CD1c-positive myeloid dendritic cell (primary cell): ENCODE results near the gene THAP12.

Experiments used
- DNase-seq: peaks from one replicate; pipeline ENCODE4 v3.0.0-alpha.2; 2016; ENCODE audit errors: extremely low spot score

Gene THAP12

DNA sequence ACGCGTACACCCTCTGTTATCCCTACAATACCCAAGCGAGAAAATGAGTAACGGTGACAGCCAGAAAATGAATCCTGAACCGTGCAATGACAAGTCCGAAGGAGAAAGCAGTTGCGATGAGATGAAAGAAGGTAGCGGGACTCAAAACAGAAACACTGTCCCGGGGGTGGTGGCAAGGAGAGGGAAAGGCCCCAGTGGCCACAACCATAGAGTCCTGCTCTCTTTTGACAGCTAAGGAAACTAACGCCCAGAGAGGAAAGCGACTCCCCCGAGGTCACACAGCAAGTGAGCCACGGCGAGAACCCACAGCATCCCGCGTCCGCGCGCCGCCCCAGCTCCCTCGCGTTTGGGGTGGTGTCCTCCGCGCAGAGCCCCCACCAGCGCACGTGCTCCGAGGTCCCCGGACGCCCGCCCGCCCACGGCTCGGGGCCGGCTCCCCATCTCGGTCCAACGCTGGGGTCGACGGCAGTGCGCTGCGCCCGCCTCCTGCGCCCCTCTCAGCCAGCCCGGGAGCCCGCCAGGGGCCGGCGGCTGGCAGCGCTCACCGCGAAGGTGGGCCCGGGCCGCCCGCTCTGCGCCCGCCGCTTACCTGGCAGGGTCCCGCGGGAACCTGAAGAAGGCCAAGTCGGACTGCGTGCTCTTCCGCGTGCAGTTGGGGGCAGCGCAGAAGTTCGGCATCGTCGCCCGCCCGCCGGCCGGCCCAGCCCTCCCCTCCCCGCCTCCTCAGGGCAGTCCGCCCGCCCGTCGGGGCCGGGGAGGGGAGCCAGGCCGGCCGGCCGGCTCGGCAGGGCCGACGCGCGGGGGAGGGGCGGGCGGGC, 564 bp downstream of the THAP12 start:
- DNase-seq, result peak; percentile 43

DNA sequence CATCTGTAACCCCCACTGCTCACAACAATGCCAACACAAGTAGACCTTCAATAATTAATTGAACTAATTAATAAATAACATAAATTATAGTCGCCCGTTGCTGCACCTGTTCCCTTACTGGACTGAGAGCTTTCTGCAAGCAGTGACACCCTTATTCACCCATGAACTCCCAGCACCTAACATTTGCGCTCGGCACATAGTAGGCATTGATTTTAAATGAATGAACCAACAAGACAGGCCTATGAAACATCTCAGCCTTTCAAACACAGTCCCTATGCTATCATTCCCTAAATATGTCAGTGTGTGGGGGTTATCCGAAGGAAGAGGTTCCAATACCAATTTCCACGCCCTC, 1.1 kb downstream of the THAP12 start:
- DNase-seq, result no peak

DNA sequence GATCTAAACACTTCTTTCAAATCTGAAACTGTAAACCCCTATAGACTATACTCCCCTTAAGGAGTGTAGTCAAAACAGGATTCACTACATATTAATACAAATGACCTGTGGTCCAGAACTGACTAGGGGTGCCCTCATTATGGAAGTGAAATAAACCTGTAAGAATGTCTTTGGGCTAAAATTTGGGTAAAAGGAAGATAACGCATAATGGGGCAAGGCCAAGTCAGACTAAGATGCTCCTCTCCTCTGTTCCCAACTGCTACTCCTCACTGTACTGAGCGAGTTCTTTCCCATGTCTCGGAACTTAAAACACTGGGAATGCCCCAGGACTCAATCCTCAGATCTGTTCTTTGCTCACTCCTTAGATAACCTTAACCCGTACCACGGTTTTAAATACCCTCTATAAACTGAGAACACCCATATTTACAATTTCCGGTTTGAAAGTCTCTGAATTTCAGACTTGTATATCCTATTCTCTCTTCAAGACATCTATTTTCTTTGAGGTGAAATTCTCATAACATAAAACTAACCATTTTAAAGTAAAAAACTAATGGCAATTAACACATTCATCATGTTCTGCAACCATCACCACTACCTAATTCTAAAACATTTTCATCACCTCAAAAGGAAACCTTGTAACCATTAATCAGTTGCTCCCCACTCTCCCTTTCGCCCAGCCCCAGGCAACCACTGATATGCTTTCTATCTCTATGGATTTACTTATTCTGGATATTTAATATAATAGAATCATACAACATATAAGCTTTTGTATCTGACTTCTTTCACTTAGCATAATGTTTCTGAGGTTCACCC, 4.0 kb downstream of the THAP12 start:
- no peak for DNase-seq

DNA sequence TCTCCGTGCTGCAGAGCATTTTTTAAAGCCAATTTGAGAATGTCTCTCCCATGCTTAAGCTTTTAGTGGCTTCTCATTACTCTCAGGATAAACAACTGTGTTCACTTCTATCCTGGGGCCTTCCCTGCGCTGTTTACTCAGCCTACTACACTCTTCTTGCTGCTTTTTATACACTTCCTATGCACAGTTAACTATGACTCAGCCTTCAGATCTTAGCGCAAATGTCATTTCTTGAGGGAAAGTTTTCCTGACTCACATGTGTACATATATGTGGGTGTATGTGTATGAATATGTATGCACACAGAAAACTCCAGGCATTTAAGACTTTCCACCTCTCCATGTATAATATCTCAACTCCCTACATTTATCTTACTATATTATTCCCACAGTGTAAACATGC, 9.8 kb downstream of the THAP12 start:
- DNase-seq, result peak; percentile 72

DNA sequence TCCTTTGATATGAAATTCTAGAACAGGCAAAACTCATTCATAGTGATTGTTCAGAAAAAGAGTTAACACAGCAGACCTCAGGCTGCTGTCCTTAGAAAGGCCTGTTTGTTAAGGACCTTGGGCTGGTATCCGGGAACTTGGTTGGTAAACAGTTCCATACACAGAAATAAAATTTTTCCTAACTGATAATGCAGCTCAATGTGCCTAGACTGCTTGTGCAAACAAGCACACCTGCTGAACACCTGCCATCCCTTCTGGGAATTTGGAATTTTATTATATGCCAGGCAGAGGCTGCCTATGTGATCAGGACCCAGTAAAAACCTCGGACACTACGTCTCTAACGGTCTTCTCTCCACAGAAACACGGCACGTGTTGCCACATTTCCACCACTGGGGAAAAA, 11.5 kb downstream of the THAP12 start:
- DNase-seq, result no peak

DNA sequence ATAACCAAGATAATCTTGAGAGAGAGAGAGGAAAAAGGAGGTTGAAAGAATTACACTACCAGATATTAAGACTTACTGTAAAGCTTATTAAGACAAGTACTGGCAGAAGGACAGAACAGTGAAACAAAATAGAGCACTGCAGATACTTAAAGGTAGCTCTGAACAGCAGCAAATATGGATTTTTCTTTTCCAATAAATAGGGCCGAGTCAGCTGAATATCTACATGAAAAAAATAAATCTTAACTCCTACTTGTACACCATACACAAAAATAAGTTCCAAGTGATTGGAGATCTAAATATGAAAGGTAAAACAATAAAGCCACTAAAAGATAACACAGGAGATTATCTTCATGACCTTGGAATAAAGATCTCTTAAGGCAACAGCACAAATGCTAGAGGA, 12.4 kb downstream of the THAP12 start:
- DNase-seq, result no peak

DNA sequence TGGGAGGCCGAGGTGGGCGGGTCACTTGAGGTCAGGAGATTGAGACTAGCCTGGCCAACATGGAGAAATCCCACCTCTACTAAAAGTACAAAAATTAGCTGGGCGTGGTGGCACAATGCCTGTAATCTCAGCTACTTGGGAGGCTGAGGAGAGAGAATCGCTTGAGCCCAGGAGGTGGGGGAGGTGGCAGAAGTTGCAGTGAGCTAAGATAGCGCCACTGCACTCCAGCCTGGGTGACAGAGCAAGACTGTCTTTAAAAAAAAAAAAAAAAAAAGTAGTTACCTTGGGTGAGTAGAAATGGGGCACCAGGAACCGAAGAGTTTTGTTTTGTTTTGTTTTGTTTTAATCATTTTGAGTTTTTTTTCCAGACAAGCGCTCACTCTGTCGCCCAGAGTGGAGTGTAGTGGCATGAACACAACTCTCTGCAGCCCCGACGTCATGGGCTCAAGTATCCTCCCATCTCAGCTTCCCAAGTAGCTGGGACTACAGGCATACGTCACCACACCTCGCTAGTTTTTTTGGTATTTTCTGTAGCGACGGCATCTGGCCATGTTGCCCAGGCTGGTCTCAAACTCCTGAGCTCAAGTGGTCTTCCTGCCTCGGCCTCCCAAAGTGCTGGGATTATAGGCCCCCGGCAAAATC, 15.8 kb downstream of the THAP12 start:
- no peak for DNase-seq

DNA sequence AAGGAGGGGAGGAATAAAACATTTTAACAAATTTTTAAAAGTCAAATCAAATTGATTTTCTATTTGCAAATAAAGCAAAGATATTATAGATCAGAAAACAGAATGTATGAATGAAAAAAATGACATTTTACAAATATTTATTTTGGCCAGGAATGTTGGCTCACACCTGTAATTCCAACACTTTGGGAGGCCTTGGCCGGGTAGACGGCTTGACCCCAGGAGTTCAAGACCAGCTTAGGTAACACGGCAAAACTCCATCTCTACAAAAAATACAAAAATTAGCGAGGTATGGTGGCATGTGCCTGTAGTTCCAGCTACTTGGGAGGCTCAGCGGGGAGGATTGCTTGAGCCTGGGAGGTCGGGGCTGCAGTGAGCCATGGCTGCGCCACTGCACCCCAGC, 18.2 kb downstream of the THAP12 start:
- DNase-seq, result no peak

DNA sequence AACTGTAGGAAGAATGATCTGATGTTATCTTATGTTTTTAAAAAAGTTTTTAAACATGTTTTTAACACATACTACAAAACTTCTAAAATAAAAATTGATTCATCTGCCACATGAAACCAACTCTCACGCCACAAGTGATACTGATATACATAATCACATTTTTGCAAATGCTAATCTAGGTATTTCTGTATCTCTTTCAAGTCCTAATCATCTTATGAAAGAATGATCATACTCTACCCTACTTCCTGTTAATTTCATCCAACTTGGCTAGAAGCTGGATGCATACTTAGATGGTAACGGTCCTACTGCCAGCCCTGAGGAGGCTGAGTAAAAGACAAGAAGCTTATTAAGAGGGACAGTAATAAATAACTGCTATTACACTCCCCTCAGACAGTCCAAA, 19.2 kb downstream of the THAP12 start:
- no peak for DNase-seq

DNA sequence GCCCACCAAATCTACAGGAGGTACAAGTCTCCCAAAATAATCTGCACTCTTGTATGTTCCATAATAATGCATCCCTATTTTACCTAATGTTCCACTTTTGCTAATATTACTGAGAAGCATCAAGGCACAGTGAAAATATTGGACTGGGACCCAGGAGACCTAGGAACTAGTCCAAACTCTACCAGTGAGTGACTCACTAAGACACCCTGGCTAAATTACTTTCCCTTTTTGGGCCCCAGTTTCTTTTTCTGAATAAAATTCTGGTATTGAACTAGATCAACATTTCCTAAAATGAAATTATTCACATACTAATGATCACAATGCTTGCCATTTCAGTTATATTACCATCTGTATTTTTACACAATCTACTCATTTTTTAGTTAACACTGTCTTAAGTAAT, 19.6 kb downstream of the THAP12 start:
- DNase-seq, result no peak

DNA sequence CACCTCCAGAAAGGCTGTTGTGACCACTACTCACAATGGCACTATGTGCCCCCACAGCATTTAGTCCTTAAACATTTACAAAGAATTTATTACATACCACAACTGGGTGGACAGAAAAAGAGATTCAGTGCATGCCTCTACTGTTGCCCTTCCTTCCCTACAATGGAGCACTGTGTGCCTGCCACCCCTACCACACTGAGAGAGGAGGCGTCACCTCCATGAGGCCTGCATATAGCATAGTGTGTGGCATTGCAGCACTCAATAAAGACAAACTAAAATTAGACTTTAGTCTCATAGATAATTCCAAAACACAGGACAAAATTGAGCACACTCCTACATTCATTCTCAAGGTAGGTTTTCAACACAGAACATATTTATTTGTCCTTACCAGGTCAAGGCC, 25.8 kb downstream of the THAP12 start:
- DNase-seq, result no peak

DNA sequence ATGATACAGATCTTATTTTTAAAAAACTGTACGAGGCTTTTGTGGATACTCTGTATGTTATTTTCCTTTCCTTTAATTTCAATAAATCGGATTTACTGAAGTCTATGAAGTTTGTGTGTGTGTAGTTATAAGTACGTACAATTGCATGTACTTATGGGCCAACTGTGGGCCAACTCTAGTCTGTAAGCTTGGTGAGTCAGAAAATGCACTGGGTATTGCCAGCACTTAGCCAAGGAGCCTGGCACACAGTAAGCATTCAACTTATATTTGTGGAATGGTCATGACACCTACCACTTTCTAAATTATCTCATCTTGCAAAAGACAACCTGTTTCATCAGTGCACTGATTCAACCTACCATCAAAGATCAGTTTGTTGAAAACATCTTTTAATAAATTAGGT, 32.6 kb downstream of the THAP12 start:
- DNase-seq, result no peak

DNA sequence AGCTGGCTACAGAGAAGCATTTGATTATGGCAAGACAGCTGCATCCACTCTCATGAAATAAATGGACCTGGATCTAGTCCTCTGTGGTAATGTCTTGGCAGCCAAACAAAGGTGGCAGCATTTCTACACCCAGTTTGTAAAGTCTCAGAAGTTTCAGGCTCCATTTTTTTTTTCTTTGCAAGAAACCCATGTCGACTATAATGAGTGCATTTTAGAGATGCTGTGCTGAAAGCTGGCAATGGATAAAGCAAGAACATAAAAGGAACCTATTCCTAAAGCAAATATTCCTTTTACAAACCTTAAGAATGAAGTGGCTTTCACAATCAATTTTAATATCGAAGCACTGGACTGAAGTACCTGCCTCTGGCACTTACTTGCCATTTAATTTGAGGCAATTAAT, 33.5 kb downstream of the THAP12 start:
- DNase-seq, result no peak

DNA sequence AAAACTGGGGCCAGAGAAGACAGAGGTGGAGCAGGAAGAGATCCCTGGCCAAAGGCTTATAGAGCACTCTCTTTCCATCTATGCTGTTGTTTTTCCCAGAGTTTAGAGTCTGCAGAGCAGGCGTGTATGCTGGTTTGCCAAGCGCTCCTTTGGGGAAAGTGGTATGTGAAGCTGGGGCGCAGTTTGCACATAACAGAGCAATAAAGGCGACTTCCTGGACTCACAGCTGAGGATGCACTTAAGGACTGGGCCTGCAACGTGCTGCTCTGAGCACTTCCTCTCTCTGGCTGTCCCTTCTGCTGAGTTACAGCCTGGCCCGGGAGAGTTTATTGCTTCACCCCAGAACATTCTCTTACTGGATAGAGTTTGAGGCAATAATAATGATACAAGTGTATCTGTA, 41.7 kb downstream of the THAP12 start:
- DNase-seq, result peak; percentile 68

DNA sequence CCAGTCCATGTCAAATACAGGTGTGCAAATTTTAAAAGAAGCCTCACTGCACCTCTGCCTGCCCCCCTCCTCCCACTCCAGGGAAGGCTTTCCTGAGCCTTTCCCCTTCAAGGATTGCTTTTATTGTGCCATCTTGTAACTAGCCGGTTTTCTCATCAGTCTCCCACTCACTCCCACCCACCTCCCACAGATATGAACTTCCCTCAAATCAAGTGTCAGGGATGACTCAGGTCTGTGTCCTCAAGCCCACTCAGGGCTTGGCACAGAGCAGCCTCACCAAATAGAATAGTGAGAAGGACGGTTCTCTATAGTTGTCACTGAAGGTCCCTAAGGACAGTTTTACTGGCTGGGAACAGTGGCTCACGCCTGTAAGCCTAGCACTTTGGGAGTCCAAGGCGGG, 43.0 kb downstream of the THAP12 start:
- peak; percentile 75 for DNase-seq

DNA sequence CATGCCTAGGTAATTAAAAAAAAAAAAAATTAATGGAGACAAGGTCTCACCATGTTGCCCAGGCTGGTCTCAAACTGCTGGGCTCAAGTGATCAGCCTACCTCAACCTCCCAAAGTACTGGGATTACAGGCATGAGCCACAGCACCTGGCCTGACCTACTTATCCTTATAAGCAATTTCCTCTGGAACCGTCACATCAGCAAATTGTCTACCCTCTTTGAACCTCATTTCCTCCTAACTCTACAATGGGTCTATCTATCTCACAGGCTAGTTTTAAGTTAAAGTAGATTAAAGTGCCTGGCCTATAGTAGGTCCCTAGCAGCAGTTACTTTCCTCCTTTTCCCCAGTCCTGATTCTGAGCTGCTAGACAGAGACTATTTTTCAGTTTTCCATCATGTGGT, 43.5 kb downstream of the THAP12 start:
- DNase-seq, result peak; percentile 8

DNA sequence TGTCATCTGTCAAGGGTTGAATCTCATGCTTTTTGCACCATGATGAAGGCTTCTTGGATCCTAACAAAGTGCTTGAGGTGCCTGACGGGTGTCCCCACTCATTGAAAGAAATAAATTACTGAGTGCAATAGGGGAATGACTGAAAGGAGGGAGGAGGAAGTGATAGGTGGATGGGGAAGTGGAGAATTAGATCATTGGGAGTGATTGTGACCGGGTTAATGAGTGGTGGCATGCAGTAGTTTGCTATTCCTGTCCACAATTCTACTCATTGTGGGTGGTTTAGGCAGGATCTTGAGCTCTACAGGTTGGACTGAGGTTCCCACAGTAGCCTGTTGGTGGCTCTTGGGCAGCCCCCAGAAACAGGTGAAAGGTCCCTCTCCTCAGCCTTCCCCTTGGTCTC, 44.3 kb downstream of the THAP12 start:
- DNase-seq, result peak; percentile 43

DNA sequence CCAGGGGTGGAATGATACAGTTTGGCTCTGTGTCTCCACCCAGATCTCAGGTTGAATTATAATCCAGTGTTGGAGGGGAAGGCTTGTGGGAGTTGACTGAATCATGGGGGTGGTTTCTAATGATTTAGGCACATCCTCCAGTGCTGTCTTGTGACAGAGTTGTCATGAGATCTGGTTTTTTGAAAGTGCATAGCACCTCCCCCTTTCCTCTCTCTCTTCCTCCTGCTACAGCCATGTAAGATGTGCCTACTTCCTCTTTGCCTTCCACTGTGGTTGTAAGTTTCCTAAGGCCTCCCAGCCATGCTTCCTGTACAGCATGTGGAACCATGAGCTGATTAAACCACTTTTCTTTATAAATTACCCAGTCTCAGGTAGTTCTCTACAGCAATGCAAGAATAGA, 45.1 kb downstream of the THAP12 start:
- DNase-seq, result peak; percentile 90

DNA sequence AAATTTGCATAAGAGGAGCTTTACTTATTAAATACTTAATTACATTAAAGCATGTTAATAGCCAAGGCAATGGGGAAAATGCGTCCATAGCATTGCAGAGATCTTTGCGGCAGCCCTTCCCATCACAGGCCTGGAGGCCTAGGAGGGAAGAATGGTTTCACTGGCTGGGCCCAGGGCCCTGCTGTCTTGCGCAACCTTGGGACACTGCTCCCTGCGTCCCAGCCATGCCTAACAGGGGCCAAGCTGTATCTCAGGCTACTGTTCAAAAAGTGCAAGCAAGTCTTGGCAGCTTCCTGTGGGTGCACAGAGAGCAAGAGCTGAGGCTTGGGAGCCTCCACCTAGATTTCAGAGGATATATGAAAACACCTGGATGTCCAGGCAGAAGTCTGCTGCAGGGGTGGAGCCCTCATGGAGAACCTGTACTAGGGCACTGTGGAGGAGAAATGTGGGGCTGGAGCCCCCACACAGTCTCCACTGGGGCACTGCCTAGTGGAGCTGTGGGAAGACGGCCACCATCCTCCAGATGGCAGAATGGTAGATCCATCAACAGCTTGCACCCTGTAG, 46.0 kb downstream of the THAP12 start:
- no peak for DNase-seq

DNA sequence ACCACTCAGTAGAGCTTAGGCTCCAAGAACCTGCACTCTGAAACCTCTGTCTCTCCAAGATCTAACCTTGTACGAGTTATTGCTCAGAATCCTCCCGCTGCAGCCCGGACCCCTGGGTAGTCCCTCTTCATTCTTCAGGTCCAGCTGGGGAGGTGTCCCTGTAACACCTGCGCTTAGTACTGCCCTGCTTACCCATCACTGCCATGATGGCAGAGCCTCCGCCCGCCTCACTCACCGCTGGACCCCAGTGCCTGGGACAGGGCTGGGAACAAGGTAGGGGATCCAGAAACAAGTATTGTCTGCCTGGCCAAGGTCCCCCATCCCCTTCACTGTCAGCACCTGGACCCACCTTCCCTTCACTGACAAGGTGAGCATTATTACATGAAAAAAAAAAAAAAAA, 50.3 kb downstream of the THAP12 start:
- no peak for DNase-seq

DNA sequence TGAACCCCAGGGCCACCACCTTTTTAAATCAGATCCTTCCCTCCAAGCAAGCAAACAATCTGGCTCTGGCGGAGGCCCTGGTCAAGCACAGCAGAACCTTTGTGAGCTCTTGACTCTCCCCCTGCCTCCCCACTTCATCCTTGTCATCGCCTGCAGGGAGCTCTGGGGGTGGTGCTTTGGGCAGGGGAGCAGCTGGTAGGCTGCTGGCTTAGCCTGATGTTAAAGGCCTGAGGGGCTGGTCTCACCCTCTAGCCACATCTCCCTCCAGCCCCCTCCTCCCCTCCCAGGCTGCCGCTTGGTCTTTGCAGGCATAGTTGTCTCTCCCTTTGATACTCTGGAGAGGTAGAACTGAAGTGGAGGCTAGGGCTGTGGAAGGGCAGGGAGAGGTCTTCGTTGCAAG, 50.9 kb downstream of the THAP12 start:
- DNase-seq, result no peak

DNA sequence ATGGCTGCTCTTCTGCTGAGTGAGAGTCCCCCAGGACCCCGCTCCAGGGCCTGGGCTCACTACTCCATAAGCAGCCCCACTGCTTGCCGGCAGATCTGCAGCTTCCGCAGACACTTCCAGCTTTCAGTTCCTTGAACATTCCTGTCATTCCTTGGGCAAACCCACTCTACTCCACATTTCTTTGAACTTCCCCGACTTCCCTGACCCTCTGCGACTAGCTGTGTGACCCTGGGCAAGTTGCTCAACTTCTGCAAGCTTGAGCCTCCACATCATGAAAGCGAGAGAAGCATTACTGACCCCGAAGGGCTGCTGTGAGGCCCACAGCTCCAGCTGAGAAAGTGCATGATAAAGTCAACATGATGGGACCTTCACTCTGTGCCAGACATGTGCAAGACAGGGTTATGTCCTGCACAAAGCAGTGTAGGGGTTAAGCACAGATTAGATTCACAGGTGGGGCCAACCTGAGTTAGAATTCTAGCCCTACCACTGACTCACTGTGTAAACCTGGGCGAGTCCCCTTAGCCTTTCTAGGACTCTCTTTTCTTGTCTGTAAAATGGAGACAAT, 51.8 kb downstream of the THAP12 start:
- peak; percentile 2 for DNase-seq
